Neural progenitor cell (in vitro differentiated cells): ENCODE results near the gene SLC44A1.

ENCODE experiments used
- EZH2 ChIP-seq: fragments of 200-600 bp; sonication (generic); IDR thresholded peaks from 2 replicates; pipeline ENCODE4 v1.6.1; 2017; ENCODE audit warnings: antibody characterized with exemption, mild to moderate bottlenecking, moderate library complexity
- EZH2phosphoT487 ChIP-seq: fragments of 200-600 bp; sonication (generic); IDR thresholded peaks from 2 replicates; pipeline ENCODE4 v1.6.1; 2017; ENCODE audit warnings: antibody characterized with exemption
- TF ChIP-seq, protein P1 (sequence below): fragments of 200-600 bp; sonication (generic); IDR thresholded peaks from 2 replicates; pipeline ENCODE4 v1.5.1; 2017; ENCODE audit warnings: antibody characterized with exemption, mild to moderate bottlenecking

DNA sequence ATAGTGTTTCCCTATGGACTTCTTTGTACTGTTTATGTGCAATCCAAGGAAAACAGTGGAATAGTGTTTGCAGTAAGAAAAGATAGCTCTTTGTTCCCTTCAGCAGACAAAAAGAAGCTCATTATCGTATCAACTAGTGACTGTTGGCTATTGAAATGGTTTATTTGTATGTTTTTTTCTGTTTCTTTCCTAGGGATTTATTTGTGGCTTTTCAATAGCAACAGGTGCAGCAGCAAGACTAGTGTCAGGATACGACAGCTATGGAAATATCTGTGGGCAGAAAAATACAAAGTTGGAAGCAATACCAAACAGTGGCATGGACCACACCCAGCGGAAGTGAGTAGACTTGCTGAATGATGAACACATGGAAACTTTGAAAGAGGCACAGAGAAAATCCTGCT, 65.1 kb downstream of the SLC44A1 start:
- TF ChIP-seq, protein P1, sequence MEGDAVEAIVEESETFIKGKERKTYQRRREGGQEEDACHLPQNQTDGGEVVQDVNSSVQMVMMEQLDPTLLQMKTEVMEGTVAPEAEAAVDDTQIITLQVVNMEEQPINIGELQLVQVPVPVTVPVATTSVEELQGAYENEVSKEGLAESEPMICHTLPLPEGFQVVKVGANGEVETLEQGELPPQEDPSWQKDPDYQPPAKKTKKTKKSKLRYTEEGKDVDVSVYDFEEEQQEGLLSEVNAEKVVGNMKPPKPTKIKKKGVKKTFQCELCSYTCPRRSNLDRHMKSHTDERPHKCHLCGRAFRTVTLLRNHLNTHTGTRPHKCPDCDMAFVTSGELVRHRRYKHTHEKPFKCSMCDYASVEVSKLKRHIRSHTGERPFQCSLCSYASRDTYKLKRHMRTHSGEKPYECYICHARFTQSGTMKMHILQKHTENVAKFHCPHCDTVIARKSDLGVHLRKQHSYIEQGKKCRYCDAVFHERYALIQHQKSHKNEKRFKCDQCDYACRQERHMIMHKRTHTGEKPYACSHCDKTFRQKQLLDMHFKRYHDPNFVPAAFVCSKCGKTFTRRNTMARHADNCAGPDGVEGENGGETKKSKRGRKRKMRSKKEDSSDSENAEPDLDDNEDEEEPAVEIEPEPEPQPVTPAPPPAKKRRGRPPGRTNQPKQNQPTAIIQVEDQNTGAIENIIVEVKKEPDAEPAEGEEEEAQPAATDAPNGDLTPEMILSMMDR, result no peak
- TF ChIP-seq EZH2 (no peak), EZH2phosphoT487 (no peak)
